Heart left ventricle (tissue), 16 donors: ENCODE results near the gene SLC2A4. TPM values are rescaled to one million over a fixed set of nuclear protein-coding genes. Genes with fewer than 3 reads are reported as not detected.

Source experiments
- ATAC-seq, 4 donors: fragments of 200-7000 bp; cut with Tn5 transposase; one replicate each; pipeline ENCODE4 v1.9.1; 2020 to 2022; ENCODE audit warnings: moderate library complexity in 4 of 4, mild to moderate bottlenecking in 3 of 4, moderate number of reproducible peaks in 1 of 4
- DNase-seq, 5 donors: peaks; one replicate each; pipeline ENCODE4 v3.0.0-alpha.2; 2020
- H3K27ac ChIP-seq, 12 donors: fragments of 200-600 bp; sonication (generic) in 4 of 12; one replicate each; pipeline versions ENCODE4 v1.5.0 to v1.8.0; 2016 to 2022; ENCODE audit warnings: mild to moderate bottlenecking in 2 of 12
- H3K27me3 ChIP-seq, 9 donors: fragments of 200-600 bp; sonication (generic) in 2 of 9; one replicate each; pipeline versions ENCODE4 v1.5.1 to v1.8.0; 2016 to 2022; ENCODE audit warnings: mild to moderate bottlenecking in 3 of 9
- H3K36me3 ChIP-seq, 9 donors: fragments of 200-600 bp; sonication (generic) in 2 of 9; one replicate each; pipeline versions ENCODE4 v1.5.0 to v1.8.0; 2018 to 2022; ENCODE audit warnings: mild to moderate bottlenecking in 2 of 9
- H3K4me1 ChIP-seq, 12 donors: fragments of 200-600 bp; sonication (generic) in 4 of 12; one replicate each; pipeline versions ENCODE4 v1.5.0 to v1.8.0; 2016 to 2022; ENCODE audit warnings: mild to moderate bottlenecking in 3 of 12
- H3K4me3 ChIP-seq, 12 donors: fragments of 200-600 bp; sonication (generic) in 4 of 12; one replicate each; pipeline versions ENCODE4 v1.5.0 to v1.8.0; 2017 to 2022; ENCODE audit warnings: mild to moderate bottlenecking in 9 of 12, moderate library complexity in 4 of 12
- H3K9me3 ChIP-seq, 12 donors: fragments of 200-600 bp; sonication (generic) in 4 of 12; one replicate each; pipeline versions ENCODE4 v1.5.0 to v1.8.0; 2016 to 2022; ENCODE audit warnings: mild to moderate bottlenecking in 1 of 12
- CTCF ChIP-seq, 12 donors: fragments of 200-600 bp; sonication (generic) in 4 of 12; IDR thresholded peaks; one replicate each; pipeline versions ENCODE4 v1.5.0 to v1.8.0; 2018 to 2022; ENCODE audit warnings: antibody characterized with exemption in 12 of 12, mild to moderate bottlenecking in 5 of 12
- POLR2A ChIP-seq, 2 donors: fragments of 450-650 bp; IDR thresholded peaks; one replicate each; pipeline ENCODE4 v1.6.1; 2017; ENCODE audit warnings: antibody characterized with exemption in 2 of 2, mild to moderate bottlenecking in 2 of 2, moderate library complexity in 2 of 2
- WGBS, 4 donors: extraction: QIAGEN DNeasy Blood & Tissue Kit in 2 of 4; methylation state at CpG; one replicate each; pipeline versions ENCODE4 v1.1.5 to v1.1.7; 2013 to 2018; 5-methylcytosine and 5-hydroxymethylcytosine counted together
- intact Hi-C, 10 donors: fragments of 100-400 bp; cut with DNase I; formaldehyde crosslinking; loops; one replicate each; pipeline versions ENCODE4 v1.11.1 to v1.14.2; 2022
- polyA plus RNA-seq, 2 donors: library from polyadenylated mRNA; stranded (reverse); fragments of 200-250 nt; gene quantifications; one replicate each; pipeline ENCODE4 v1.2.3, GENCODE V29; 2013
- total RNA-seq, 9 donors: library from RNA; depleted of rRNA in 2 of 9; stranded (reverse); fragments of >200 nt in 2 of 9; fragmentation: NEBNext Ultra II Directional in 3 of 9; extraction: Animal tissue kit (Norgen Biotek cat#: 25700) in 3 of 9; gene quantifications; one replicate each; pipeline versions ENCODE4 v1.1.0 to v1.2.4, GENCODE V29; 2016 to 2023
- donor health status: ischemic (EF 13 %, LVEDD 7.1; RV severe dilation, severe dysfunction).
- donor health status: healthy with polysubstance abuse.
- donor health status: DM: no; HTN: yes; CAD: no.
- donor health status: DM: no; HTN: no; CAD: no.
- donor health status: ischemic (EF 25% LVEDD 6.9; RV normal size, moderate dysfunction).
- donor health status: ischemic (EF 25% LVEDD 5.7; RV mildly dilated, moderate dysfunction).
- donor health status: healthy.
- donor health status: DM: yes; HTN: yes; CAD: no.
- donor health status: ischemic (EF 35%, LVEDD 5.7; RV mildly dilated, moderate dysfunction).
- donor health status: nonischemic (EF 11% LVEDD 7.7; RV severe dilation, severe dysfunction).
- donor health status: DM: yes; HTN: yes; CAD: no.
- donor health status: PGD.
- donor health status: ischemic (EF 29% LVEDD 5.4; RV normal size, mild dysfunction).
- donor health status: nonischemic (EF 23%, LVEDD 6.1; RV moderate dilation, normal function).

SLC2A4 gene
- total and polyA plus RNA-seq, 11 donors: 48.5 to 184 (median 157) TPM

DNA sequence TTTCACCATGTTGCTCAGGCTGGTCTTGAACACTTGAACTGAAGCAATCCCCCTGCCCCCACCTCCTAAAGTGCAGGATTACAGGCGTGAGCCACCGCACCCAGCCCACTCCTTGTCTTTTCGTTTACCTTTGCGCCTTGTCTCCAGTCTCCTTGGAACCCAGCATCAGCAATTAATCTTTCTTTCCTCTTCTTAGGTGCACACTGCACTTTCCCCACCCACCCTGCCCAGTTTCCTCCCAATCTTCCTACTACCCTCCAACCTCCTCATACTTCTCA lies 17.8 kb upstream of the SLC2A4 start:
- Histone ChIP-seq H3K27me3 (peaks cover 18 to 62% (median 36%) of the 10 kb centered on the region in 9 donors), H3K9me3 (no peaks in the 10 kb centered on the region), H3K4me3 (peak overlapping the region in 2 of 12 donors; percentile 26 to 64), H3K4me1 (peaks cover 0 to 36% (median 23%) of the 10 kb centered on the region in 12 donors), H3K36me3 (peaks cover 0 to 13% (median 8%) of the 10 kb centered on the region in 9 donors), H3K27ac (no peak overlapping the region)
- intact Hi-C loops: no loop called here
- TF ChIP-seq POLR2A (IDR thresholded peaks at IDR 0.05) (no peak), CTCF (IDR thresholded peaks at IDR 0.05) (no peak)
- DNase-seq: no peak
- WGBS, 4 donors: 49 to 66% (median 56%) methylated on average over 4 of the region's 4 CpGs
- ATAC-seq: no peak

DNA sequence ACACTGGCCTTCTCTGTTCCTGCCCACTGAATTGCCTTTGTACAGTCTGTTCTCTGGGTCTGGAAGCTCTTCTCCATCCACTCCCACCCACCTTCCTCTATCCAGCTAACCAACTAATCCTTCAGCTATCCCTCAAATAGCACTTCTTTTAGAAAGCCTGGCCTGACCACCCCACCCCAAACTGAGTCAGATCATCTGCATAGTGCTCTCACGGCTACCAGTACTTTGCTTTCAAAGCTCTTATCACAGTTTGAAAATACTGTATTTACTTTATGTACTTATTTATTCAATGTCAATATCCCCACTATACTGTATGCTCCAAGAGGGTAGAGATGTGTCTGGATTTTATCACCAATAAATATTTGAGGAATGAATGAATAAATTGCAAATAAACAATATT lies 14.7 kb upstream of the SLC2A4 start:
- H3K9me3 ChIP-seq: no peaks in the 10 kb centered on the region
- H3K4me1 ChIP-seq: peaks cover 0 to 20% (median 13%) of the 10 kb centered on the region in 12 donors
- no peak for ATAC-seq
- H3K4me3 ChIP-seq: no peak overlapping the region
- H3K36me3 ChIP-seq: no peaks in the 10 kb centered on the region
- H3K27me3 ChIP-seq: peaks cover 12 to 48% (median 26%) of the 10 kb centered on the region in 9 donors
- intact Hi-C loops: no loop called here
- H3K27ac ChIP-seq: no peak overlapping the region
- TF ChIP-seq POLR2A (IDR thresholded peaks at IDR 0.05) (no peak), CTCF (IDR thresholded peaks at IDR 0.05) (no peak)
- 59 to 78% (median 68%) methylated on average over 1 of the region's 1 CpG for WGBS, 4 donors
- DNase-seq: no peak

- DNase-seq (no peak), ATAC-seq (no peak)
- Histone ChIP-seq H3K9me3 (no peaks in the 10 kb centered on the region), H3K4me3 (no peak overlapping the region), H3K27ac (no peak overlapping the region), H3K4me1 (peaks cover 4 to 39% (median 21%) of the 10 kb centered on the region in 12 donors), H3K27me3 (peaks cover 0 to 24% (median 3%) of the 10 kb centered on the region in 9 donors), H3K36me3 (peaks cover 0 to 10% (median 1%) of the 10 kb centered on the region in 9 donors)
- TF ChIP-seq CTCF (IDR thresholded peaks at IDR 0.05): no peak
- TF ChIP-seq POLR2A (IDR thresholded peaks at IDR 0.05): no peak
- intact Hi-C loops: loop anchor here in 3 of 10 donors (5.0 to 10.0 kb wide), 2 partner anchors 65 to 68 kb away; no protein-coding TSS in a partner anchor
- WGBS, 4 donors: 87 to 92% (median 88%) methylated on average over 8 of the region's 8 CpGs
These were observed 2.1 kb upstream of the SLC2A4 start for GRCh38 chr17:7279448-7279847.

GRCh38 chr17:7280519-7281073 lies 922 bp upstream of the SLC2A4 start:
- Histone ChIP-seq H3K9me3 (no peaks in the 10 kb centered on the region), H3K27me3 (peaks cover 0 to 24% (median 3%) of the 10 kb centered on the region in 9 donors), H3K27ac (peak overlapping the region; percentile 90 to 99 (median 96)), H3K36me3 (peaks cover 0 to 21% (median 8%) of the 10 kb centered on the region in 9 donors), H3K4me3 (peak overlapping the region in 11 of 12 donors; percentile 26 to 76 (median 65)), H3K4me1 (peaks cover 4 to 49% (median 21%) of the 10 kb centered on the region in 12 donors)
- intact Hi-C loops: loop anchor here in 9 of 10 donors (1.0 to 10.0 kb wide), 7 partner anchors 16 to 67 kb away; partner anchors contain the start of gene ELP5 (in 1 of the 9)
- peak; percentile 52 to 64 (median 58) for ATAC-seq
- peak; percentile 84 to 91 (median 86) for DNase-seq
- WGBS, 4 donors: 0 to 1% (median 0%) methylated on average over 24 to 29 of the region's 29 CpGs
- TF ChIP-seq POLR2A (IDR thresholded peaks at IDR 0.05) (no peak), CTCF (IDR thresholded peaks at IDR 0.05) (peak; percentile 84 to 97 (median 94))
